GM21825 (cell line): Measurements from ENCODE around the gene GCNA.
A peak's percentile ranks its signal among the peaks of the same experiment; 100 is the strongest.
"Not testable (repeated sequence)": the region's sequence is repeated elsewhere in the genome, so short reads cannot be mapped to it uniquely, and the experiment has no call there.

Experiments
- ATAC-seq: cut with Tn5 transposase; IDR thresholded peaks from one replicate; pipeline ENCODE4 v1.9.1; 2021; ENCODE audit warnings: mild to moderate bottlenecking, moderate library complexity; ENCODE audit not compliant: unreplicated experiment

The GCNA gene

GRCh38 chrX:71636438-71637252 is 58.4 kb downstream of the GCNA start:
- ATAC-seq = peak; percentile 34

GRCh38 chrX:71637253-71637618 is 59.0 kb downstream of the GCNA start:
- ATAC-seq = peak; percentile 22

- no peak for ATAC-seq
These were observed 59.6 kb downstream of the GCNA start for GRCh38 chrX:71637848-71638247.

- no peak for ATAC-seq
These were observed 60.2 kb downstream of the GCNA start for GRCh38 chrX:71638409-71638808.

GRCh38 chrX:71640002-71640401 is 61.8 kb downstream of the GCNA start:
- ATAC-seq = no peak

- not testable (repeated sequence) for ATAC-seq
These were observed 66.2 kb downstream of the GCNA start for GRCh38 chrX:71644406-71644805.

GRCh38 chrX:71650333-71650969 is 72.2 kb downstream of the GCNA start:
- ATAC-seq = peak; percentile 75

- no peak for ATAC-seq
These were observed 74.2 kb downstream of the GCNA start for GRCh38 chrX:71652405-71652804.

- no peak for ATAC-seq
These were observed 75.1 kb downstream of the GCNA start for GRCh38 chrX:71653344-71653743.

GRCh38 chrX:71657267-71657666 is 79.0 kb downstream of the GCNA start:
- ATAC-seq = no peak

- no peak for ATAC-seq
These were observed 81.1 kb downstream of the GCNA start for GRCh38 chrX:71659342-71659741.

GRCh38 chrX:71659959-71660358 is 81.7 kb downstream of the GCNA start:
- ATAC-seq = no peak

GRCh38 chrX:71660562-71661416 is 82.6 kb downstream of the GCNA start:
- no peak for ATAC-seq

- no peak for ATAC-seq
These were observed 83.7 kb downstream of the GCNA start for GRCh38 chrX:71661919-71662318.

GRCh38 chrX:71662654-71663053 is 84.4 kb downstream of the GCNA start:
- ATAC-seq = not testable (repeated sequence)
